Measurements from ENCODE around the gene MEF2A. TPM values are rescaled to one million over a fixed set of nuclear protein-coding genes. Genes with fewer than 3 reads are reported as not detected.

The MEF2A gene
- total RNA-seq, 1 experiment from 2014 or later, result 21.3 TPM

DNA sequence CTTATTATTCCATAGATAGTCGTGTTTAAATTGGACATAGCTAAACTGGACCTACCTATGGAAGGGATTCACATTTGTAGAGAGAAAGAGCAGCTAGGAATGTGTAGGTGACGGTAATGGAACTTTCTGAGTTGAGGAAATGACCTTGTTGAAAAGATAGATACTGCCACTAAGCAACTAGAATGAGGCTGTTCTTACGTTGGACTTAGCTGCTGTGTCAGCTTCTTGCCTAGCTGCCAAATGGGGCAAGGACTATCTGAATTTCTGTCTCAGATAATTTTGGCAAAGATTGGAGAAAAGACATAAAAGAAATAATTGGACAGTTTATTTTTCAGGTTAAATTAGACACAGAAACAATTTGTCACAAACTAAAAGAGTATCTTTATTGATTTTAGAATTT, 68.8 kb downstream of the MEF2A start:
- H4K20me1 ChIP-seq (ENCODE audit: low read length), result no peaks in the 10 kb centered on the region
- no peaks in the 10 kb centered on the region for H3K27me3 ChIP-seq (ENCODE audit: low read length)
- peaks cover 35% of the 10 kb centered on the region for H3K79me2 ChIP-seq (ENCODE audit: low read length)
- no peaks in the 10 kb centered on the region for H3K9me3 ChIP-seq (ENCODE audit: low read length)
- H3K4me2 ChIP-seq (ENCODE audit: low read length), result no peak overlapping the region
- no peak for ATAC-seq
- CTCF ChIA-PET, result no interaction called here
- intact Hi-C loops (cut with micrococcal nuclease), result no loop called here
- TF ChIP-seq EZH2phosphoT487 (IDR thresholded peaks at IDR 0.05; ENCODE audit: borderline replicate concordance, low read length) (no peak), EZH2 (IDR thresholded peaks at IDR 0.05; ENCODE audit: low read length, unreplicated experiment) (no peak)
- TF ChIP-seq, protein P1, sequence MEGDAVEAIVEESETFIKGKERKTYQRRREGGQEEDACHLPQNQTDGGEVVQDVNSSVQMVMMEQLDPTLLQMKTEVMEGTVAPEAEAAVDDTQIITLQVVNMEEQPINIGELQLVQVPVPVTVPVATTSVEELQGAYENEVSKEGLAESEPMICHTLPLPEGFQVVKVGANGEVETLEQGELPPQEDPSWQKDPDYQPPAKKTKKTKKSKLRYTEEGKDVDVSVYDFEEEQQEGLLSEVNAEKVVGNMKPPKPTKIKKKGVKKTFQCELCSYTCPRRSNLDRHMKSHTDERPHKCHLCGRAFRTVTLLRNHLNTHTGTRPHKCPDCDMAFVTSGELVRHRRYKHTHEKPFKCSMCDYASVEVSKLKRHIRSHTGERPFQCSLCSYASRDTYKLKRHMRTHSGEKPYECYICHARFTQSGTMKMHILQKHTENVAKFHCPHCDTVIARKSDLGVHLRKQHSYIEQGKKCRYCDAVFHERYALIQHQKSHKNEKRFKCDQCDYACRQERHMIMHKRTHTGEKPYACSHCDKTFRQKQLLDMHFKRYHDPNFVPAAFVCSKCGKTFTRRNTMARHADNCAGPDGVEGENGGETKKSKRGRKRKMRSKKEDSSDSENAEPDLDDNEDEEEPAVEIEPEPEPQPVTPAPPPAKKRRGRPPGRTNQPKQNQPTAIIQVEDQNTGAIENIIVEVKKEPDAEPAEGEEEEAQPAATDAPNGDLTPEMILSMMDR (conservative IDR thresholded peaks at IDR 0.05; ENCODE audit: low read depth, low read length), result no peak
- no peak overlapping the region for H3K27ac ChIP-seq (ENCODE audit: low read length)
- POLR2A ChIA-PET (ENCODE audit: unreplicated experiment), result no interaction called here
- no peak overlapping the region for H3K4me3 ChIP-seq (ENCODE audit: low read length)
- H3K4me1 ChIP-seq (ENCODE audit: insufficient read depth, low read length), result peaks cover 21% of the 10 kb centered on the region
- DNase-seq, result no peak
- BruUV-seq (replicated peaks), result no TSS peak
- no peak overlapping the region for H3K9ac ChIP-seq (ENCODE audit: low read length)
- H3K9me2 ChIP-seq (replicated peaks; ENCODE audit: low read length), result no peaks in the 10 kb centered on the region
- H3F3A ChIP-seq (ENCODE audit: low read length, unreplicated experiment), result no peaks in the 10 kb centered on the region
- no peak overlapping the region for H2AFZ ChIP-seq (ENCODE audit: low read length)
- peaks cover 20% of the 10 kb centered on the region for H3K36me3 ChIP-seq (ENCODE audit: low read depth, low read length)

DNA sequence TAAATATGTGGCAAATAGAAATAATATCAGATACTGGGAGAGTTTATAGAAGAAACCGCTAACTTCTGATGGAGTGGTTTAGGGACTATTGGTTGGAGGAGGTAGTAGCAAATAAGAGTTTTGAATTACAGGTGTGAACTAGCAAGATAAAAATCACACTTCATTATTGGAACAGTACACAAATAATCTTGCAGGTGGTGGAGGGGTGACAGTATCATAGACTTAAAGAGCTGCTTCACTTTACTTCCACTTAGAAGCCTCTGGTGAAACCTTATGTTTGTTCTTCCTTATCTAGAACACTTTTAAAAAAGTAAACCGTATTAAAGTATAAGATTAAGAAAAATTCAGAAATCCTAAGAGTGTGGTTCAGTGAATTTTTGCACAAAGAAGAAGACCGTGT, 69.4 kb downstream of the MEF2A start:
- Histone ChIP-seq H3K79me2 (ENCODE audit: low read length) (peaks cover 33% of the 10 kb centered on the region), H4K20me1 (ENCODE audit: low read length) (no peaks in the 10 kb centered on the region), H3K27ac (ENCODE audit: low read length) (peak overlapping the region; percentile 58), H3K4me2 (ENCODE audit: low read length) (peak overlapping the region; percentile 32; the same call in 1 of the 2 replicates), H3K27me3 (ENCODE audit: low read length) (no peaks in the 10 kb centered on the region), H3F3A (ENCODE audit: low read length, unreplicated experiment) (no peaks in the 10 kb centered on the region), H2AFZ (ENCODE audit: low read length) (no peak overlapping the region), H3K4me1 (ENCODE audit: insufficient read depth, low read length) (peaks cover 21% of the 10 kb centered on the region), H3K9me2 (replicated peaks; ENCODE audit: low read length) (no peaks in the 10 kb centered on the region), H3K36me3 (ENCODE audit: low read depth, low read length) (peaks cover 20% of the 10 kb centered on the region), H3K9me3 (ENCODE audit: low read length) (no peaks in the 10 kb centered on the region), H3K4me3 (ENCODE audit: low read length) (no peak overlapping the region), H3K9ac (ENCODE audit: low read length) (no peak overlapping the region)
- intact Hi-C loops (cut with micrococcal nuclease), result no loop called here
- DNase-seq, result no peak
- TF ChIP-seq, protein P1 (conservative IDR thresholded peaks at IDR 0.05; ENCODE audit: low read depth, low read length), result no peak
- TF ChIP-seq EZH2phosphoT487 (IDR thresholded peaks at IDR 0.05; ENCODE audit: borderline replicate concordance, low read length) (no peak), EZH2 (IDR thresholded peaks at IDR 0.05; ENCODE audit: low read length, unreplicated experiment) (no peak)
- no TSS peak for BruUV-seq (replicated peaks)
- ChIA-PET POLR2A (ENCODE audit: unreplicated experiment) (no interaction called here), CTCF (no interaction called here)
- no peak for ATAC-seq

DNA sequence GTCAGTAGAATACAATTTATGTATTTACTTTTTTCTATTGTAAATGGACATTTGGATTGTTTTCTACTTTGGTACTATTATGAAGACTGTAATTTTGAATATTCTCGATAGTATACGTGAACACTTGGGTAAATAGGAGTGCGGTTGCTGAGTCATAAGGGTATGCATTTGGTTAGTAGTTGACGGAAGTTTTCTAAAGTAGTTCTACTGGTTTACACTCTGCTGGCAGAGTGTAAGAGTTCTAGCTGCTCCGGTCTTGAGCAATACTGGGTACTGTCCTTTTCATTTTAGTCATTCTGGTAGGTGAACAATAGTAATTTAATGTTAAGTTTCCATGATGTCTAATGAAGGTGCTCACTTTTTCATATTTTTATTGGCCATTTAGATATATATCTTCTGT, 70.0 kb downstream of the MEF2A start:
- Histone ChIP-seq H3K36me3 (ENCODE audit: low read depth, low read length) (peaks cover 20% of the 10 kb centered on the region), H3K9me2 (replicated peaks; ENCODE audit: low read length) (no peaks in the 10 kb centered on the region), H3K9ac (ENCODE audit: low read length) (no peak overlapping the region), H3F3A (ENCODE audit: low read length, unreplicated experiment) (no peaks in the 10 kb centered on the region), H3K4me2 (ENCODE audit: low read length) (peak overlapping the region; percentile 32), H4K20me1 (ENCODE audit: low read length) (no peaks in the 10 kb centered on the region), H3K4me3 (ENCODE audit: low read length) (no peak overlapping the region), H3K9me3 (ENCODE audit: low read length) (no peaks in the 10 kb centered on the region), H3K27me3 (ENCODE audit: low read length) (no peaks in the 10 kb centered on the region), H3K79me2 (ENCODE audit: low read length) (peaks cover 26% of the 10 kb centered on the region), H3K4me1 (ENCODE audit: insufficient read depth, low read length) (peaks cover 21% of the 10 kb centered on the region), H3K27ac (ENCODE audit: low read length) (peak overlapping the region; percentile 62), H2AFZ (ENCODE audit: low read length) (no peak overlapping the region)
- POLR2A ChIA-PET (ENCODE audit: unreplicated experiment), result no interaction called here
- no TSS peak for BruUV-seq (replicated peaks)
- ATAC-seq, result 0 out of 2 replicates have a peak, but pooled peaks have one; percentile 33
- intact Hi-C loops (cut with micrococcal nuclease), result no loop called here
- CTCF ChIA-PET, result no interaction called here
- peak; percentile 94 for DNase-seq
- TF ChIP-seq EZH2 (IDR thresholded peaks at IDR 0.05; ENCODE audit: low read length, unreplicated experiment) (no peak), EZH2phosphoT487 (IDR thresholded peaks at IDR 0.05; ENCODE audit: borderline replicate concordance, low read length) (no peak)
- TF ChIP-seq, protein P1 (conservative IDR thresholded peaks at IDR 0.05; ENCODE audit: low read depth, low read length), result no peak
